GM12892 (cell line): Measurements from ENCODE around the gene BCAS4.
"Not testable (repeated sequence)": the region's sequence is repeated elsewhere in the genome, so short reads cannot be mapped to it uniquely, and the experiment has no call there.

Experiments
- POLR2A ChIP-seq: IDR thresholded peaks from 2 replicates; pipeline ENCODE4 v1.6.1; 2011; ENCODE audit warnings: low read depth, low read length, control low read depth
- POLR2AphosphoS5 ChIP-seq: IDR thresholded peaks from 2 replicates; pipeline ENCODE4 v1.6.1; 2011; ENCODE audit warnings: low read depth, low read length, control low read depth
- TAF1 ChIP-seq: IDR thresholded peaks from 2 replicates; pipeline ENCODE4 v1.6.1; 2011; ENCODE audit warnings: low read depth, mild to moderate bottlenecking, control low read depth, low read length, borderline replicate concordance

DNA sequence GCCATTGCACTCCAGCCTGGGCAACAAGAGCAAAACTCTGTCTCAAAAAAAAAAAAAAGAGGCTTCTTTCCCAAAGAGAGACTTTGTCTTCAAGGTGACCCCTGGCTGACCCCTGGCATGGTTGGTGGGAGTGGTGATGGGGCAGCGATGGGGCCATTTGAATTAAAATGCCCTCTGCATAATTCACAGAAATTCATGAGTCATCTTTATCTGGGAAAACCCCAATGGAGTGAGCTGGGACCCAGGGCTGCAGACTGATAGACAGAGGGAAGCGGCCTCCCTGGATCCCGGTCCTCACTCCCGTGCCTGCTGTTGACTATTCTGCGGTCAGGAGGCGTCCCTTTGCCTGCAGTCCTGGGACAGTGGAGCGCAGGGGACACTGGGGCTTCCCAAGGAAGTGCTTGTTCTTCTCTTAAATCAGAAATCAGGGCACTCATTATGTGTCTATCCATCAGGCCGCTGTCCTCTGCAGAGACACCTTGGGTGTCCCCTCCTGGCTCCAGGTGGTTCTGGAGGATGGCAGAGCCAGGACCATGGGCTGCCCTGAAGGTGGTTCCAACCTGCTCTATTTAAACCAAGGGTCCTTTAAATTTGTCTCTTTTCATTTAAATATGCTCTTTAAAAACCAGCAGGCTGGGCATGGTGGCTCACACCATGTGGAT lies 23.3 kb upstream of the BCAS4 start:
- TF ChIP-seq POLR2AphosphoS5, POLR2A, TAF1: not testable (repeated sequence)
